ENCODE results near the gene ARHGAP45. TPM values are rescaled to one million over a fixed set of nuclear protein-coding genes. Genes with fewer than 3 reads are reported as not detected.

ARHGAP45 gene
- total and polyA plus RNA-seq, 2 of the 8 experiments (the other 6 are each of a cell fraction or from before 2014, with no cell fraction given) = 31.4 to 41.8 TPM

DNA sequence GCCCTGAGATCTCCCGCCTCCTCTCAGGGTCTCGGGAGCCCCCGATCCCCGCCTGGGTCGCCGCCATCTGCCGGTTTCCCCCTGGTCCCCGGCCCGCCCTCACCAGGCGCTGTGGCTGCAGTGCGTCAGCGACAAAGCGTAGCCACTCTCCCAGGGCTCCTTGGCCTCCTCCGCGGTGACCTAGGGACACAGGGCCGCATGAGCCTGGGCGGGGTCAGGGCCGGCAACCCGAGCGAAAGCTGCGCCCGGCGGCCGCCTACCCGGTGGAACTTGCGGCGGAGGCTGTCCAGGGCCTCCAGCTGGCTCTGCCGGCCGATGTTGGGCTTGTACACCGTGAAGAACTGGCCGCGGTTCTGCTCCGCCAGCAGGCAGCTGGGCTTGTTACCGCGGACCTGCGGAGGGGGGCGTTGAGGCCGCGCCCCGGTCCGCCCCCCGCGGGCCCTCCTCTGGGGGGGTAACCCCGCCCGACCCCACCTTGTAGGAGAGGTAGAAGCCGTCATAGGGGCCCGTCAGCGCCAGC is 42.1 kb downstream of the ARHGAP45 start:
- no peak overlapping the region for H2AFZ ChIP-seq (ENCODE audit: low read length)
- no peak overlapping the region for H2BK20ac ChIP-seq (ENCODE audit: low read length)
- peaks cover 8 to 39% (median 17%) of the 10 kb centered on the region in 4 experiments; a peak in 6 of 8 replicates for H3K36me3 ChIP-seq (ENCODE audit: control insufficient read depth in 2 of 4, insufficient read depth in 4 of 4, low read length in 3 of 4)
- H3K4me1 ChIP-seq (replicated peaks in 1 of 4; ENCODE audit: control insufficient read depth in 3 of 4, insufficient read depth in 4 of 4, low read length in 3 of 4) = peaks cover 0 to 12% (median 6%) of the 10 kb centered on the region in 4 experiments; a peak in 5 of 7 replicates
- POLR2A ChIA-PET (ENCODE audit: partially characterized antibody) = interaction anchor here (1.0 to 9.8 kb wide), 4 partner anchors 11 to 121 kb away, joined by 3 to 116 read pairs (median 4); no protein-coding TSS in a partner anchor
- DNase-seq (ENCODE audit: low read depth in 1 of 2, low spot score in 2 of 2) (no peak), FAIRE-seq (no peak)
- no peaks in the 10 kb centered on the region for H3K9me3 ChIP-seq (ENCODE audit: insufficient read depth in 2 of 2, low read depth in 1 of 2, low read length in 1 of 2)
- no peak overlapping the region for H3K4ac ChIP-seq (replicated peaks; ENCODE audit: insufficient read length, low read depth, low read length)
- no peak overlapping the region for H2AK5ac ChIP-seq (ENCODE audit: low read depth, low read length)
- peaks cover 7% of the 10 kb centered on the region; the same call in 1 of the 2 replicates for H3K23me2 ChIP-seq (ENCODE audit: low read depth, low read length)
- no peak overlapping the region for H4K91ac ChIP-seq (replicated peaks; ENCODE audit: insufficient read length, low read length)
- H3K4me3 ChIP-seq (ENCODE audit: extremely low read depth in 1 of 4, insufficient read depth in 2 of 4, low read depth in 3 of 4, low read length in 4 of 4) = no peak overlapping the region
- H2BK5ac ChIP-seq (ENCODE audit: low read depth, low read length) = no peak overlapping the region
- CTCF ChIA-PET (ENCODE audit: partially characterized antibody) = interaction anchor here (1.1 kb wide), 1 partner anchor 11 kb away, joined by 5 read pairs; no protein-coding TSS in a partner anchor
- 92% methylated on average over 22 of the region's 48 CpGs; no CpG with 5 or more reads in 1 of the 2 experiments for WGBS, 2 experiments (ENCODE audit: extremely low coverage in 1 of 2, insufficient coverage in 1 of 2, insufficient read length in 1 of 2, insufficient replicate concordance in 2 of 2, low coverage in 1 of 2, low lambda C conversion rate in 2 of 2, missing lambda C conversion rate in 1 of 2)
- H3K56ac ChIP-seq (replicated peaks; ENCODE audit: insufficient read length, low read depth, low read length) = no peak overlapping the region
- H3K23ac ChIP-seq (ENCODE audit: insufficient read length) = no peak overlapping the region
- H2BK15ac ChIP-seq (ENCODE audit: low read length) = no peak overlapping the region
- no peaks in the 10 kb centered on the region for H3K27me3 ChIP-seq (replicated peaks in 1 of 4; ENCODE audit: control insufficient read depth in 3 of 4, extremely low read depth in 1 of 4, insufficient read depth in 3 of 4, low read length in 3 of 4)
- peaks cover 2% of the 10 kb centered on the region for H3K79me1 ChIP-seq (ENCODE audit: low read depth, low read length)
- H3K18ac ChIP-seq (ENCODE audit: extremely low read depth, low read length) = no peak overlapping the region
- H3K4me2 ChIP-seq (ENCODE audit: insufficient read depth in 1 of 2, low read depth in 2 of 2, low read length in 2 of 2) = no peak overlapping the region
- no peak overlapping the region for H4K5ac ChIP-seq (ENCODE audit: insufficient read length, low read depth, low read length)
- H3K14ac ChIP-seq (ENCODE audit: insufficient read length) = no peak overlapping the region
- no peaks in the 10 kb centered on the region; a peak in 1 of 4 replicates for H3K79me2 ChIP-seq (ENCODE audit: control insufficient read depth in 1 of 2, insufficient read depth in 2 of 2, low read length in 2 of 2)
- H2BK12ac ChIP-seq (ENCODE audit: low read depth, low read length) = no peak overlapping the region
- peaks cover 7 to 14% of the 10 kb centered on the region in 2 experiments for H4K20me1 ChIP-seq (replicated peaks in 1 of 2; ENCODE audit: control insufficient read depth in 1 of 2, insufficient read depth in 2 of 2, low read length in 2 of 2)
- no peak overlapping the region for H3K9ac ChIP-seq (replicated peaks in 1 of 4; ENCODE audit: extremely low read depth in 1 of 4, low read depth in 3 of 4, low read length in 3 of 4)
- no peak overlapping the region for H3K27ac ChIP-seq (ENCODE audit: low read depth, low read length)
- peak overlapping the region; percentile 11; the same call in 1 of the 2 replicates for H4K8ac ChIP-seq (ENCODE audit: extremely low read depth, insufficient read depth, low read length)
- H2BK120ac ChIP-seq (replicated peaks; ENCODE audit: low read depth, low read length) = no peak overlapping the region
- no peak for TF ChIP-seq JUND (IDR thresholded peaks at IDR 0.05; ENCODE audit: low read length)
- TF ChIP-seq RFX5 (IDR thresholded peaks at IDR 0.05; ENCODE audit: borderline replicate concordance, low read depth, low read length) = no peak
- no peak for TF ChIP-seq MAFK (IDR thresholded peaks at IDR 0.05; ENCODE audit: low read depth, low read length)
- TF ChIP-seq TBP (IDR thresholded peaks at IDR 0.05; ENCODE audit: low read depth, low read length) = no peak
- TF ChIP-seq RNF2 (IDR thresholded peaks at IDR 0.05; ENCODE audit: borderline replicate concordance, low read depth, low read length, missing control alignments, poor library complexity, severe bottlenecking) = no peak
- no peak for TF ChIP-seq GTF2F1 (IDR thresholded peaks at IDR 0.05; ENCODE audit: borderline replicate concordance, low read depth, low read length)
- no peak for TF ChIP-seq PHF8 (conservative IDR thresholded peaks at IDR 0.05; ENCODE audit: low read depth, low read length)
- no peak for TF ChIP-seq TAF1 (IDR thresholded peaks at IDR 0.05; ENCODE audit: low read depth, low read length)
- no peak for TF ChIP-seq TCF12 (IDR thresholded peaks at IDR 0.05; ENCODE audit: low read depth, low read length)
- no peak for TF ChIP-seq SP4 (IDR thresholded peaks at IDR 0.05; ENCODE audit: low read length)
- no peak for TF ChIP-seq SIRT6 (IDR thresholded peaks at IDR 0.05; ENCODE audit: low read length)
- no peak for TF ChIP-seq SIX5 (IDR thresholded peaks at IDR 0.05; ENCODE audit: low read depth, low read length)
- TF ChIP-seq, protein P1, sequence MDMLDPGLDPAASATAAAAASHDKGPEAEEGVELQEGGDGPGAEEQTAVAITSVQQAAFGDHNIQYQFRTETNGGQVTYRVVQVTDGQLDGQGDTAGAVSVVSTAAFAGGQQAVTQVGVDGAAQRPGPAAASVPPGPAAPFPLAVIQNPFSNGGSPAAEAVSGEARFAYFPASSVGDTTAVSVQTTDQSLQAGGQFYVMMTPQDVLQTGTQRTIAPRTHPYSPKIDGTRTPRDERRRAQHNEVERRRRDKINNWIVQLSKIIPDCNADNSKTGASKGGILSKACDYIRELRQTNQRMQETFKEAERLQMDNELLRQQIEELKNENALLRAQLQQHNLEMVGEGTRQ (IDR thresholded peaks at IDR 0.05; ENCODE audit: low read length) = no peak
